Gastroesophageal sphincter (tissue), 4 donors: Measurements from ENCODE around the gene RFLNA. TPM values are rescaled to one million over a fixed set of nuclear protein-coding genes. Genes with fewer than 3 reads are reported as not detected.
A peak's percentile ranks its signal among the peaks of the same experiment; 100 is the strongest.

Source experiments
- ATAC-seq: fragments of 150-250 bp; one replicate; pipeline ENCODE4 v1.9.1; 2016; ENCODE audit warnings: mild to moderate bottlenecking, moderate library complexity
- H3K27ac ChIP-seq, 4 donors: fragments of 200-600 bp; sonication (generic) in 3 of 4; 1 replicate in 3 of 4; 2 replicates in 1 of 4; pipeline ENCODE4 v1.5.1; 2016 to 2019
- H3K27me3 ChIP-seq: fragments of 200-600 bp; sonication (generic); one replicate; pipeline ENCODE4 v1.5.1; 2019
- H3K36me3 ChIP-seq, 2 donors: fragments of 200-600 bp; sonication (generic); one replicate each; pipeline ENCODE4 v1.5.1; 2019; ENCODE audit warnings: control low read depth in 1 of 2
- H3K4me1 ChIP-seq, 3 donors: fragments of 200-600 bp; sonication (generic); 1 replicate in 2 of 3; 2 replicates in 1 of 3; pipeline ENCODE4 v1.5.1; 2016 to 2019; ENCODE audit warnings: control low read depth in 2 of 3
- H3K4me3 ChIP-seq, 2 donors: fragments of 200-600 bp; sonication (generic); one replicate each; pipeline ENCODE4 v1.5.1; 2019; ENCODE audit warnings: mild to moderate bottlenecking in 1 of 2, moderate library complexity in 1 of 2
- H3K9me3 ChIP-seq, 3 donors: fragments of 200-600 bp; sonication (generic); one replicate each; pipeline ENCODE4 v1.5.1; 2017 to 2019; ENCODE audit warnings: control low read depth in 2 of 3
- CTCF ChIP-seq, 4 experiments: fragments of 200-600 bp in 2 of 4; fragments of 450-650 bp in 2 of 4; sonication (generic) in 1 of 4; IDR thresholded peaks; one replicate each; pipeline ENCODE4 v1.5.1; 2017 to 2019; ENCODE audit warnings: antibody characterized with exemption in 4 of 4, mild to moderate bottlenecking in 2 of 4, moderate library complexity in 2 of 4
- EP300 ChIP-seq: sonication (generic); formaldehyde crosslinking; IDR thresholded peaks from one replicate; pipeline ENCODE4 v1.6.1; 2017; ENCODE audit warnings: antibody characterized with exemption, mild to moderate bottlenecking
- POLR2A ChIP-seq, 2 donors: fragments of 450-650 bp; IDR thresholded peaks; one replicate each; pipeline ENCODE4 v1.6.1; 2017; ENCODE audit warnings: antibody characterized with exemption in 2 of 2, mild to moderate bottlenecking in 2 of 2, moderate library complexity in 1 of 2
- POLR2AphosphoS5 ChIP-seq: sonication (generic); formaldehyde crosslinking; IDR thresholded peaks from one replicate; pipeline ENCODE4 v1.6.1; 2017; ENCODE audit warnings: antibody characterized with exemption
- WGBS, 2 donors: methylation state at CpG; one replicate each; pipeline ENCODE4 v1.1.5; 2018; ENCODE audit warnings: low coverage in 1 of 2; 5-methylcytosine and 5-hydroxymethylcytosine counted together
- total RNA-seq, 4 donors: library from RNA; depleted of rRNA; stranded (reverse); fragments of >200 nt; gene quantifications; one replicate each; pipeline ENCODE4 v1.1.0, GENCODE V29; 2016

Gene RFLNA
- total RNA-seq, 4 donors from 2014 or later = 0.39 to 1.2 (median 0.54) TPM; not detected in 1

- no peak overlapping the region for H3K4me3 ChIP-seq
- TF ChIP-seq POLR2AphosphoS5 (no peak), POLR2A (IDR thresholded peaks at IDR 0.05) (no peak), CTCF (IDR thresholded peaks at IDR 0.05) (no peak), EP300 (no peak)
- WGBS, 2 donors = 89% methylated on average over 3 of the region's 18 CpGs; no CpG with 5 or more reads in 1 of the 2 donors
- H3K27ac ChIP-seq = no peak overlapping the region
- no peaks in the 10 kb centered on the region for H3K9me3 ChIP-seq
- no peak for ATAC-seq
- peaks cover 0 to 100% of the 10 kb centered on the region in 2 donors for H3K36me3 ChIP-seq
- H3K4me1 ChIP-seq = peaks cover 0 to 45% (median 0%) of the 10 kb centered on the region in 3 donors
- H3K27me3 ChIP-seq = no peaks in the 10 kb centered on the region
Observed at GRCh38 chr12:124350491-124350890, 55.6 kb downstream of the RFLNA start.

GRCh38 chr12:124351422-124351821, 56.5 kb downstream of the RFLNA start:
- Histone ChIP-seq H3K27me3 (no peaks in the 10 kb centered on the region), H3K9me3 (no peaks in the 10 kb centered on the region)
- WGBS, 2 donors = 60 to 69% methylated on average over 1 to 5 of the region's 7 CpGs

GRCh38 chr12:124352257-124352656, 57.4 kb downstream of the RFLNA start:
- Histone ChIP-seq H3K4me3 (no peak overlapping the region), H3K9me3 (no peaks in the 10 kb centered on the region), H3K27me3 (no peaks in the 10 kb centered on the region), H3K4me1 (peaks cover 0 to 48% (median 0%) of the 10 kb centered on the region in 3 donors), H3K27ac (peak overlapping the region in 2 of 4 donors; percentile 20 to 41), H3K36me3 (peaks cover 0 to 100% of the 10 kb centered on the region in 2 donors)
- no peak for TF ChIP-seq POLR2AphosphoS5
- TF ChIP-seq EP300 = no peak
- no peak for TF ChIP-seq CTCF (IDR thresholded peaks at IDR 0.05)
- TF ChIP-seq POLR2A (IDR thresholded peaks at IDR 0.05) = no peak
- no peak for ATAC-seq

More at GRCh38 chr12:124351422-124351821, 56.5 kb downstream of the RFLNA start:
- peaks cover 0 to 100% of the 10 kb centered on the region in 2 donors for H3K36me3 ChIP-seq
- TF ChIP-seq POLR2AphosphoS5 = no peak
- no peak for TF ChIP-seq POLR2A (IDR thresholded peaks at IDR 0.05)
- TF ChIP-seq EP300 = no peak
- TF ChIP-seq CTCF (IDR thresholded peaks at IDR 0.05) = no peak
- H3K4me1 ChIP-seq = peaks cover 0 to 44% (median 0%) of the 10 kb centered on the region in 3 donors
- H3K4me3 ChIP-seq = no peak overlapping the region
- H3K27ac ChIP-seq = no peak overlapping the region
- ATAC-seq = no peak

- H3K27ac ChIP-seq = peak overlapping the region in 2 of 4 donors; percentile 20 to 41
- H3K4me1 ChIP-seq = peaks cover 0 to 48% (median 0%) of the 10 kb centered on the region in 3 donors
- ATAC-seq = peak; percentile 6
- H3K4me3 ChIP-seq = no peak overlapping the region
- peaks cover 0 to 100% of the 10 kb centered on the region in 2 donors for H3K36me3 ChIP-seq
- peak; percentile 36 for TF ChIP-seq POLR2AphosphoS5
- TF ChIP-seq POLR2A (IDR thresholded peaks at IDR 0.05) = no peak
- no peaks in the 10 kb centered on the region for H3K27me3 ChIP-seq
- H3K9me3 ChIP-seq = no peaks in the 10 kb centered on the region
- WGBS, 2 donors = 30 to 38% methylated on average over 2 to 4 of the region's 9 CpGs
Observed at GRCh38 chr12:124352839-124353238, 57.9 kb downstream of the RFLNA start.

GRCh38 chr12:124354400-124354799, 59.5 kb downstream of the RFLNA start:
- peaks cover 0 to 54% (median 10%) of the 10 kb centered on the region in 3 donors for H3K4me1 ChIP-seq
- no peak for ATAC-seq

More at GRCh38 chr12:124354400-124354799, 59.5 kb downstream of the RFLNA start:
- no peaks in the 10 kb centered on the region for H3K9me3 ChIP-seq
- peak overlapping the region in 3 of 4 donors; percentile 26 to 54 (median 35) for H3K27ac ChIP-seq
- peaks cover 0 to 100% of the 10 kb centered on the region in 2 donors for H3K36me3 ChIP-seq
- WGBS, 2 donors = no CpG with 5 or more reads among the region's 13 CpGs
- H3K27me3 ChIP-seq = no peaks in the 10 kb centered on the region
- H3K4me3 ChIP-seq = no peak overlapping the region
- TF ChIP-seq POLR2A (IDR thresholded peaks at IDR 0.05) (no peak), POLR2AphosphoS5 (no peak), EP300 (no peak), CTCF (IDR thresholded peaks at IDR 0.05) (no peak)
